GM23248 (cell line): ENCODE results near the gene MAP2K5. TPM values are rescaled to one million over a fixed set of nuclear protein-coding genes. Genes with fewer than 3 reads are reported as not detected.

Experiments
- DNase-seq: peaks from one replicate; pipeline ENCODE4 v3.0.0-alpha.2; 2015
- H2AFZ ChIP-seq: fragments of 200-600 bp; sonication (generic); 2 replicates; pipeline ENCODE4 v1.6.1; 2016; ENCODE audit warnings: antibody characterized with exemption
- H3F3A ChIP-seq: fragments of 200-600 bp; sonication (generic); 2 replicates; pipeline ENCODE4 v1.6.1; 2016; ENCODE audit warnings: mild to moderate bottlenecking, antibody characterized with exemption, mixed run types; ENCODE audit not compliant: insufficient read depth
- H3K27ac ChIP-seq: fragments of 200-600 bp; sonication (generic); 2 replicates; pipeline ENCODE4 v1.5.1; 2016; ENCODE audit warnings: mild to moderate bottlenecking
- H3K27me3 ChIP-seq: fragments of 200-600 bp; sonication (generic); replicated peaks from 2 replicates; pipeline ENCODE4 v1.6.1; 2016; ENCODE audit warnings: mild to moderate bottlenecking; ENCODE audit not compliant: insufficient read depth
- H3K36me3 ChIP-seq: fragments of 200-600 bp; sonication (generic); 2 replicates; pipeline ENCODE4 v1.6.1; 2016; ENCODE audit warnings: low read depth, mild to moderate bottlenecking
- H3K4me1 ChIP-seq: fragments of 200-600 bp; sonication (generic); 2 replicates; pipeline ENCODE4 v1.6.1; 2016; ENCODE audit warnings: mild to moderate bottlenecking; ENCODE audit not compliant: insufficient read depth
- H3K4me2 ChIP-seq: fragments of 200-600 bp; sonication (generic); one replicate; pipeline ENCODE4 v1.6.1; 2016; ENCODE audit warnings: mild to moderate bottlenecking; ENCODE audit not compliant: unreplicated experiment
- H3K4me3 ChIP-seq: fragments of 200-600 bp; sonication (generic); 2 replicates; pipeline ENCODE4 v1.5.1; 2016; ENCODE audit warnings: mild to moderate bottlenecking
- H3K79me2 ChIP-seq: fragments of 200-600 bp; sonication (generic); 2 replicates; pipeline ENCODE4 v1.6.1; 2016; ENCODE audit warnings: mild to moderate bottlenecking; ENCODE audit not compliant: insufficient read depth
- H3K9ac ChIP-seq: fragments of 200-600 bp; sonication (generic); 2 replicates; pipeline ENCODE4 v1.6.1; 2016; ENCODE audit warnings: mild to moderate bottlenecking
- H3K9me2 ChIP-seq: fragments of 200-600 bp; sonication (generic); 2 replicates; pipeline ENCODE4 v1.6.1; 2016; ENCODE audit warnings: mixed run types, mild to moderate bottlenecking, moderate library complexity; ENCODE audit not compliant: insufficient read depth
- H3K9me3 ChIP-seq: fragments of 200-600 bp; sonication (generic); one replicate; pipeline ENCODE4 v1.6.1; 2017; ENCODE audit warnings: low read depth
- H4K20me1 ChIP-seq: fragments of 200-600 bp; sonication (generic); 2 replicates; pipeline ENCODE4 v1.6.0; 2016; ENCODE audit not compliant: insufficient read depth
- EZH2 ChIP-seq: fragments of 200-600 bp; sonication (generic); IDR thresholded peaks from 2 replicates; pipeline ENCODE4 v1.6.1; 2018; ENCODE audit warnings: antibody characterized with exemption, mild to moderate bottlenecking; ENCODE audit not compliant: insufficient read depth, poor library complexity, severe bottlenecking
- EZH2phosphoT487 ChIP-seq: fragments of 200-600 bp; sonication (generic); IDR thresholded peaks from 2 replicates; pipeline ENCODE4 v1.6.1; 2018; ENCODE audit warnings: antibody characterized with exemption, moderate library complexity, mild to moderate bottlenecking, low read depth; ENCODE audit not compliant: insufficient read depth
- WGBS, 2 experiments: methylation state at CpG; one replicate each; pipeline ENCODE4 v1.1.6; 2015 to 2017; ENCODE audit warnings: low lambda C conversion rate in 2 of 2, low coverage in 1 of 2; ENCODE audit errors: missing lambda C conversion rate in 2 of 2; 5-methylcytosine and 5-hydroxymethylcytosine counted together
- in situ Hi-C: fragments of 300-500 bp; cut with MboI; formaldehyde crosslinking; loops from 2 replicates; pipeline ENCODE4 v1.15.0; 2020
- polyA plus RNA-seq: library from polyadenylated mRNA; unstranded; fragments of >200 nt; fragmentation: Nextera tagmentation; extraction: Ambion mirVana; gene quantifications from 2 replicates; pipeline ENCODE4 v1.2.1, GENCODE V29; 2016
- total RNA-seq: library from RNA; depleted of rRNA; stranded (reverse); fragments of >200 nt; shearing (Covaris generic); gene quantifications from 2 replicates; pipeline ENCODE4 v1.2.3, GENCODE V29; 2014

MAP2K5 gene
- total and polyA plus RNA-seq, 2 experiments from 2014 or later: 2.8 to 15.0 TPM

DNA sequence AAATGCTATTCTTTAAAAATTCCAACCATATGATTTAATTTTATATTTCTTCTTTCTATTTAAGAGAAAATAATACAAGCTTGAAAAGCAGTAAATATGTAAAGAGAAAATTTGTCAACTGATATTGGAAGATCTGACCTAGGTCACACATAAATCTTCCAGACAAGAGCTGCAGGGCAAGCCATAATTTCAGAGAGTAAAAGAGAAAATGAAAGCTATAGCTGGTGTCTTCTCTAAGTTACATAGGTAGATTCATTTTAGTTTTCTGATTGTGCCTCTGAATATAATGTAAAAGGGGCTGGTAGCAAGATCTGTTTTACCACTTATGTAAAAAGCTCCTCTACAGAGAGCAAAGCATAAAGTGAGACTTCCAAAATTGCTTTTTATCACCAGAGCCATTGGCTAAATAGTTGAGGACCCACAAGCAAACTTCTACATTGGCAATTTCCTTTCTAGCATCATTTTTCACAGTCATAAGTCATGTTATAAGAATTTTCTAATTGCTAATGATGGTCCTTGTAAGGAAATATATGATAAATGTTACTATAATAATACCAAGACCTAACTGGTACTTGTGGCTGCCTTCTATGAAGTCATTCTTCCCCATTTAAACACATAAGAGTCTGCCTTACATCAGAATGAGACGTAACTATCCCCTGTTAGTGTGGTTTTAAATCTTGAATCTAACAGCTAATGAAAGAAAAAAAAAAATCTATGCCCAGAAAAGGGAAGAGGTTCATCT is 202.0 kb downstream of the MAP2K5 start:
- Histone ChIP-seq H3K9ac (no peak overlapping the region), H3F3A (peaks cover 28% of the 10 kb centered on the region), H3K27me3 (no peaks in the 10 kb centered on the region), H3K36me3 (no peaks in the 10 kb centered on the region), H3K4me2 (no peak overlapping the region), H3K27ac (no peak overlapping the region), H4K20me1 (no peaks in the 10 kb centered on the region), H3K9me2 (no peaks in the 10 kb centered on the region), H2AFZ (no peak overlapping the region), H3K79me2 (no peaks in the 10 kb centered on the region), H3K4me3 (no peak overlapping the region), H3K4me1 (peaks cover 19% of the 10 kb centered on the region), H3K9me3 (no peaks in the 10 kb centered on the region)
- 63 to 74% methylated on average over 1 of the region's 1 CpG for WGBS, 2 experiments
- TF ChIP-seq EZH2 (no peak), EZH2phosphoT487 (no peak)
- in situ Hi-C loops: no loop called here
- DNase-seq: peak; percentile 6

DNA sequence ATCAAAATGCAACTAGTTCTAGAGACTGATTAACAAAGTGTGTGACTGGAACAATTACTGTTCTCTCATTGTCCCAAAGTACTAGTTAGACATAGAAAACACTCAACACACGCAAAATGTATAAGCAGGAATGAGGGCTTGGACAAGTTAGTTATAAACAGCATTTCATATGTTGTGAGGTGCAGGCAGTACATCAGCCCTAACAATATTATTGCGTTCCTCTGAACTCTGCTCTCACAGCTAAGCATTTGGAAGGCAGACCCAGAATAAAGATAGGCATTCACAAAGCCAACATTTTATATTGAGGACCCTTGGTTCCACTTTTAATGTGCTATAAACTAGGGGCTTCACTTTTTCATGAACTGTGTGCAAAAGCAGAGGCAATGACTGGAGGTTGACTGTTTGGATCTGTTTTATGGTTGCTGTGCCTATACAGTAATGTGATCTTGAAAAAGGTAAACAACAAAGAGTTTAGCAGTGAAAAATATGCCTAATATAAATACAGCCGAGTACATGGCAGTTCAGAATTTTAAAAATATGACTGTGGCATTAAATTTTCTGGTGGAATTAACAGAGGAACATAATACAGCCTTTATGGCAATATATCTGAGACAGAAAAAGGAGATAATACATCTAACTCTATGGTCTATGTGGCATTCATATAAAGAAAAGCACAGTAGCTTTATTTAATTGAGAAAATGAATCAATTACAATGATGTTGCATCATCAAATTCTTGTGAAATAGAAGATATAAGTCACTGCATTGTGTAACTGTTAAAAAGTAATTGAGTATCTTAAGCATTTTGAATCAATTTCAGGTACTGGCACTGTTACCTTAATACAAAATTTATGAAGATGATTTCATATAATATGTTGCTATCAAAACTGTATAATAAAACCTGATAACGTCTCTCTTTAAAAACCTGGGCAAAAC is 202.8 kb downstream of the MAP2K5 start:
- H2AFZ ChIP-seq: no peak overlapping the region
- H3K9ac ChIP-seq: peak overlapping the region; percentile 44
- H3K27me3 ChIP-seq: no peaks in the 10 kb centered on the region
- peaks cover 28% of the 10 kb centered on the region for H3F3A ChIP-seq
- no peak for TF ChIP-seq EZH2
- TF ChIP-seq EZH2phosphoT487: no peak
- no peaks in the 10 kb centered on the region for H4K20me1 ChIP-seq
- no peaks in the 10 kb centered on the region for H3K36me3 ChIP-seq
- 76 to 78% methylated on average over 4 of the region's 4 CpGs for WGBS, 2 experiments
- in situ Hi-C loops: no loop called here
- H3K4me3 ChIP-seq: no peak overlapping the region
- H3K9me3 ChIP-seq: no peaks in the 10 kb centered on the region
- no peaks in the 10 kb centered on the region for H3K79me2 ChIP-seq
- H3K9me2 ChIP-seq: no peaks in the 10 kb centered on the region
- peak; percentile 73 for DNase-seq
- H3K4me2 ChIP-seq: peak overlapping the region; percentile 66
- H3K27ac ChIP-seq: peak overlapping the region; percentile 75
- H3K4me1 ChIP-seq: peaks cover 19% of the 10 kb centered on the region

DNA sequence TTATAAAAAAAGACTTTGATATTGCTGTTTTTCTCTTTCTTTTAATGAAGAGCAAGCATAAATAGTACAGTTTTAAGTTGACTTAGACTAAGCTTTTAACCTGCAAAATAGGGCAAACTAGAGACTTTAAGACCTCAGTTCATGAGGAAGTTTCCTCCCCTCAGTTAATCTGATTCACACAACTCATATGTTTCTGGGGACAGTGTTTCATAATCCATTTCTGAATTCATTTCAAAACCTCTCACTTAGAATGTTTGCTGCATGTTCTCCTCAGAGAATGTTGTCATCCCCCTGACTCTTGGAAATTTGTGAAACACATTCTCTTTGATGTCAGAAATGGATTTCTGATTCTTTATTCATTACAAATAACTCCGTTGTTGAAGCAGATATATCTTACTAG is 203.5 kb downstream of the MAP2K5 start:
- Histone ChIP-seq H3K79me2 (no peaks in the 10 kb centered on the region), H3F3A (peaks cover 28% of the 10 kb centered on the region), H3K4me2 (peak overlapping the region; percentile 66), H3K9me3 (no peaks in the 10 kb centered on the region), H3K36me3 (no peaks in the 10 kb centered on the region), H3K4me3 (no peak overlapping the region), H3K9me2 (no peaks in the 10 kb centered on the region), H3K27ac (peak overlapping the region; percentile 75), H2AFZ (no peak overlapping the region), H3K4me1 (peaks cover 19% of the 10 kb centered on the region), H4K20me1 (no peaks in the 10 kb centered on the region), H3K9ac (peak overlapping the region; percentile 44), H3K27me3 (no peaks in the 10 kb centered on the region)
- in situ Hi-C loops: no loop called here
- 0 to 17% methylated on average over 1 of the region's 1 CpG for WGBS, 2 experiments
- TF ChIP-seq EZH2 (no peak), EZH2phosphoT487 (no peak)
- peak; percentile 79 for DNase-seq

- no peak for DNase-seq
- Histone ChIP-seq H3F3A (peaks cover 28% of the 10 kb centered on the region), H3K36me3 (no peaks in the 10 kb centered on the region), H3K27me3 (no peaks in the 10 kb centered on the region), H3K4me3 (no peak overlapping the region), H3K4me2 (peak overlapping the region; percentile 66), H3K4me1 (peaks cover 19% of the 10 kb centered on the region), H2AFZ (no peak overlapping the region), H3K79me2 (no peaks in the 10 kb centered on the region), H3K9me2 (no peaks in the 10 kb centered on the region), H3K9me3 (no peaks in the 10 kb centered on the region), H3K27ac (peak overlapping the region; percentile 75), H3K9ac (0 out of 2 replicates have a peak overlapping the region, but pooled peaks have one; percentile 44), H4K20me1 (no peaks in the 10 kb centered on the region)
- TF ChIP-seq EZH2: no peak
- TF ChIP-seq EZH2phosphoT487: no peak
- in situ Hi-C loops: no loop called here
- WGBS, 2 experiments: 94 to 99% methylated on average over 4 of the region's 4 CpGs
Observed at GRCh38 chr15:67746450-67746849, 203.9 kb downstream of the MAP2K5 start.
